Nephron (organoid): ENCODE data around the gene HABP2.

Experiments used
- H3K27ac Mint-ChIP-seq, 3 experiments: 2 replicates each; pipeline ENCODE4 v1.8.0; 2020; ENCODE audit warnings: mixed read lengths in 3 of 3, mild to moderate bottlenecking in 2 of 3, moderate library complexity in 1 of 3
- H3K27me3 Mint-ChIP-seq: 2 replicates; pipeline ENCODE4 v1.8.0; 2021; ENCODE audit warnings: low read depth, mild to moderate bottlenecking, moderate library complexity, mixed read lengths
- H3K36me3 Mint-ChIP-seq: 2 replicates; pipeline ENCODE4 v1.8.0; 2020; ENCODE audit warnings: low read depth, mixed read lengths
- H3K4me1 Mint-ChIP-seq: 2 replicates; pipeline ENCODE4 v1.8.0; 2020; ENCODE audit warnings: mixed read lengths
- H3K4me3 Mint-ChIP-seq, 3 experiments: 2 replicates each; pipeline ENCODE4 v1.8.0; 2020; ENCODE audit warnings: mild to moderate bottlenecking in 3 of 3, mixed read lengths in 3 of 3, moderate library complexity in 2 of 3
- H3K9me3 Mint-ChIP-seq: 2 replicates; pipeline ENCODE4 v1.8.0; 2020; ENCODE audit warnings: mixed read lengths
- CTCF ChIP-seq, 3 experiments: fragments of 200-600 bp; sonication (generic); IDR thresholded peaks; one replicate each; pipeline ENCODE4 v1.5.0; 2021; ENCODE audit warnings: antibody characterized with exemption in 3 of 3; ENCODE audit not compliant: unreplicated experiment in 3 of 3

HABP2 gene

GRCh38 chr10:113534423-113534822, 18.4 kb upstream of the HABP2 start:
- TF ChIP-seq CTCF (IDR thresholded peaks at IDR 0.05; ENCODE audit: unreplicated experiment in 3 of 3), result no peak
- Mint-ChIP-seq H3K27ac (no peak overlapping the region), H3K9me3 (no peaks in the 10 kb centered on the region), H3K4me1 (peaks cover 7% of the 10 kb centered on the region), H3K4me3 (no peak overlapping the region), H3K36me3 (no peaks in the 10 kb centered on the region), H3K27me3 (peaks cover 19% of the 10 kb centered on the region)

DNA sequence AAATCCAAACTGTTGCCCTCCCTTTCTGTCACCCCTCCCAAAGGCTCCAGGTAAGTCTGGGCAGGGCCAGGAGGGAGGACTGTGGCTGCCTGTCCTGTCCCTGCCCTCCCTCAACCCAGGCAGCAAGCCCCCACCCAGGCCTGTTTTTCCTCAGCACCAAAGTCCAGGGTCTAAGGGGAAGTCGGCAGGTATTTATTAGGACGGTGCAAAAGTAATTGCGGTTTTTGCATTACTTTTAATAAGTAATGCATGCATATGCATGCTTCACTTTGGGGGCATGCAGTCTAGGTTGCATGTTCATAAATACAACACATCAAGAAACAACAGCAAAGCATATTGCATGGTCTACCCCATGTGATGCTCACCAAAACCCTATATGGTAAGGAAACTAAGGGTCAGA, 15.2 kb upstream of the HABP2 start:
- H3K27ac Mint-ChIP-seq, result no peak overlapping the region
- H3K4me1 Mint-ChIP-seq, result peaks cover 31% of the 10 kb centered on the region
- no peak overlapping the region for H3K4me3 Mint-ChIP-seq
- no peaks in the 10 kb centered on the region for H3K36me3 Mint-ChIP-seq
- H3K27me3 Mint-ChIP-seq, result peaks cover 15% of the 10 kb centered on the region
- no peaks in the 10 kb centered on the region for H3K9me3 Mint-ChIP-seq
- no peak for TF ChIP-seq CTCF (IDR thresholded peaks at IDR 0.05; ENCODE audit: unreplicated experiment in 3 of 3)

DNA sequence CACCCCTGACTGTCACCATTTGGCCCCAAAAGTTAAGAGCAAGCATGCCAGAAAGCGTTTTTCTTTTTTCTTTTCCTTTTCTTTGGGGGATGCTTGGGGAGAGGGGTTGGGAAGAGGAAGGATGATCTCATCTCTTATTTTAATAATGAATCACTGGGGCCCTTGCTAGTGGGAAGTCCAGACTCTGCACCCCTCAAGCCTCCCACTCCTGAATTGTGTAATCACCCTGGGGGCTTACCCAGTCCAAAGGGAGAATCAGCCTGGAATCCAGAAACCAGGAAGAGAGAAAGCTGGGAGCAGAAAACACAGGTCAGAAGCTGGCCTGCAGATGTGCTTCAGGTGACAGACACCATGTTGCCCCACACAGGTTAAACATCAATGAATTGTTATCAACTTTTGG, 14.7 kb upstream of the HABP2 start:
- Mint-ChIP-seq H3K27me3 (peaks cover 10% of the 10 kb centered on the region), H3K36me3 (no peaks in the 10 kb centered on the region), H3K27ac (no peak overlapping the region), H3K4me3 (no peak overlapping the region), H3K4me1 (peaks cover 31% of the 10 kb centered on the region), H3K9me3 (no peaks in the 10 kb centered on the region)
- no peak for TF ChIP-seq CTCF (IDR thresholded peaks at IDR 0.05; ENCODE audit: unreplicated experiment in 3 of 3)

- Mint-ChIP-seq H3K4me1 (peaks cover 31% of the 10 kb centered on the region), H3K9me3 (no peaks in the 10 kb centered on the region), H3K36me3 (no peaks in the 10 kb centered on the region), H3K27me3 (peaks cover 12% of the 10 kb centered on the region), H3K4me3 (no peak overlapping the region), H3K27ac (peak overlapping the region in 1 of 3 experiments; percentile 4)
- no peak for TF ChIP-seq CTCF (IDR thresholded peaks at IDR 0.05; ENCODE audit: unreplicated experiment in 3 of 3)
These were observed 13.1 kb upstream of the HABP2 start for GRCh38 chr10:113539789-113540188.

GRCh38 chr10:113540845-113541548, 11.9 kb upstream of the HABP2 start:
- no peaks in the 10 kb centered on the region for H3K36me3 Mint-ChIP-seq
- H3K9me3 Mint-ChIP-seq, result no peaks in the 10 kb centered on the region
- H3K27ac Mint-ChIP-seq, result peak overlapping the region in 1 of 3 experiments; percentile 7
- peaks cover 16% of the 10 kb centered on the region for H3K27me3 Mint-ChIP-seq
- no peak overlapping the region for H3K4me3 Mint-ChIP-seq
- H3K4me1 Mint-ChIP-seq, result peaks cover 31% of the 10 kb centered on the region
- no peak for TF ChIP-seq CTCF (IDR thresholded peaks at IDR 0.05; ENCODE audit: unreplicated experiment in 3 of 3)

DNA sequence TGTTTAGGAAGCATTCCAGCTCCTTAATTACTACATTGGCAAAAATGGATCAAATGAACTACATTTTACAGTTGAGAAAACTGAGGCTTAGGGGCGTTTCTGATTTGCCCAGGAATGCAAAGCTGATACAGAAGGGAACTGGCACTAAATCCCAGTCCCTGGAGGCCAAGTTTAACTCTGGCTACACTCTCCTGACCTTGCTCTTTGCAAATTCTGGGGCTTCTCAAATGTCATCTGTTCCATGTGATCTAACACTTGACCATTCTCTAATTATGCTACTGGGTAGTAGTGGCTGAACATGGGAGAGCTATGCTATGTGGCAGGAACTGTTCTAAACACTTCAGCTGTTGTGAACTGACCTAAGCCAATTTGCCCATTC, 11.3 kb upstream of the HABP2 start:
- Mint-ChIP-seq H3K9me3 (no peaks in the 10 kb centered on the region), H3K27ac (peak overlapping the region in 1 of 3 experiments; percentile 7), H3K36me3 (no peaks in the 10 kb centered on the region), H3K4me3 (no peak overlapping the region), H3K27me3 (peaks cover 17% of the 10 kb centered on the region), H3K4me1 (peaks cover 31% of the 10 kb centered on the region)
- no peak for TF ChIP-seq CTCF (IDR thresholded peaks at IDR 0.05; ENCODE audit: unreplicated experiment in 3 of 3)
